GM19099 (cell line): ENCODE results near the gene HBA2.

Experiments
- POLR2A ChIP-seq: IDR thresholded peaks from 3 replicates; pipeline ENCODE4 v1.6.1; 2011; ENCODE audit warnings: low read depth; ENCODE audit not compliant: insufficient read length; ENCODE audit errors: extremely low read depth

HBA2 gene

GRCh38 chr16:154217-155030, 18.3 kb upstream of the HBA2 start:
- no peak for TF ChIP-seq POLR2A

DNA sequence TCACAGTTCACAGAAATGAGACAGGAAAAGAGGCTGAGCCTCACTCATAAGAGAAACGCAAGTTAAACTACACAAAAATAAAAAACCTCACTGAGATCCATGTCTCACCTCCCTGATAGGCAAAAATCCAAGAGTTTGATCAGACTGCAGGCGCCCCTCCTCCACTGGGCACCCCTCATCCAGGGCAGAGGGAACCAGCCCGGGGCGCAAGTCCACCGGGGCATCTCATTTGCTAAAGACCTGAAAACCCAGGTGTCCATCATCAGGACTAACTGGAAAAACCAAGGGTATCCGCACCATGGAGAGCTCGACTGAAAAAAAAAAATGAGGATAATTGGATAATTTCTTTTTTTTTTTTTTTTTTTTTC, 17.7 kb upstream of the HBA2 start:
- no peak for TF ChIP-seq POLR2A

- no peak for TF ChIP-seq POLR2A
These were observed 13.4 kb upstream of the HBA2 start for GRCh38 chr16:159136-159849.

- TF ChIP-seq POLR2A: no peak
These were observed 11.9 kb upstream of the HBA2 start for GRCh38 chr16:160691-161190.

DNA sequence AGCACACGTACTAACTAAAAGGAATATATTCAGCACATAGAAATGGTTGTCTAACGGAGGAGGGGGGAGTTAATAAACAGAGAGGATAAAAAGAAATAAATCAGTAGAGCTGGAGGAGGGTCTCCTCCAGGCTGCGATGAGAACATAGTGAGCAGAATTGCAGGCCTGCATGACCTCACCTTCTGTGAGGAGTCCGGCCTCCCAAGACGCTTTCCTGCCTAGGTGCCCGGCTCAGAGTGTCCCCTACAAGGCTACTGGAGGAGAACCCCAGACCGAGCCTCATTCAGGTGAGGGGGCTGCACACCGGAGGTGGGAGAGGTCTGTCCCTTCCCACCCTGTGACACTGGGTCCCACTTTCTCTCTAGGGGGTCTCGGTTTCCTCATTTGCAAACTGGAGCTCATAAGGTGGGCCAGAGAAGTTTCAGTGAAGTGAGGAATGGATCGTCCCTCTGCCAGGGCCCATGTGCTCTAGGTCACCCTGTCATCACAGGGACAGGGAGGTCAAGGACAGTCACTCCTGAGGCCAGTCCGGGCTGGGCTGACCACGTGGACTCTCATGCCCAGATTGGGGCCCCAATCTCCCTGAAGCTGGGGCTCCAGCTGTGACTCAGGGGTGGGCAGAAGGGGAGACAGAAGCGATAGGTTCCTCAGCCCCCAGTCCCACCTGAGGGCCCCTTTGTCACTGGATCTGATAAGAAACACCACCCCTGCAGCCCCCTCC, 10.2 kb upstream of the HBA2 start:
- no peak for TF ChIP-seq POLR2A

DNA sequence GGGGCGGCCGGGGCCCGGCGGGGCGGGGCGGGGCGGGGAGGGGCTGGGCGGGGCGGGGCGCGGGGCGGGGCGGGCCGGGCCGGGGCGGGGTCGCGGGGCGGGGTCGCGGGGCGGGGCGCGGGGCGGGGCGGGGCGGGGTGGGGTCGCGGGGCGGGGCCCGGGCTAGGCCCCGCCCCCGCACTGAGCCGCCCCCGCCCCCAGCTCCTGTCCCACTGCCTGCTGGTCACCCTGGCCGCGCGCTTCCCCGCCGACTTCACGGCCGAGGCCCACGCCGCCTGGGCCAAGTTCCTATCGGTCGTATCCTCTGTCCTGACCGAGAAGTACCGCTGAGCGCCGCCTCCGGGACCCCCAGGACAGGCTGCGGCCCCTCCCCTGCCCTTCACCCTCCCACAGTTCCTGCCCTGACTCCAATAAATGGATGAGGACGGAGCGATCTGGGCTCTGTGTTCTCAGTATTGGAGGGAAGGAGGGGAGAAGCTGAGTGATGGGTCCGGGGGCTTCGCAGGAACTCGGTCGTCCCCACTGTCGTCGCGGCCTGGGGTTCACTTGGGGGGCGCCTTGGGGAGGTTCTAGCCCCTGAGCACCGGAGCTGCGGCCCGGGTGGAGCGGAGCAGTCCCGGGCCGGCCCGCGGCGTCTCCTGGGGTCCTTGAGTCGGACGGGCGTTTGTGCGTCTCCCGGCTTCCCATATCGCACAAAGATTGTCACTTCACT, 7.7 kb upstream of the HBA2 start:
- TF ChIP-seq POLR2A: no peak

DNA sequence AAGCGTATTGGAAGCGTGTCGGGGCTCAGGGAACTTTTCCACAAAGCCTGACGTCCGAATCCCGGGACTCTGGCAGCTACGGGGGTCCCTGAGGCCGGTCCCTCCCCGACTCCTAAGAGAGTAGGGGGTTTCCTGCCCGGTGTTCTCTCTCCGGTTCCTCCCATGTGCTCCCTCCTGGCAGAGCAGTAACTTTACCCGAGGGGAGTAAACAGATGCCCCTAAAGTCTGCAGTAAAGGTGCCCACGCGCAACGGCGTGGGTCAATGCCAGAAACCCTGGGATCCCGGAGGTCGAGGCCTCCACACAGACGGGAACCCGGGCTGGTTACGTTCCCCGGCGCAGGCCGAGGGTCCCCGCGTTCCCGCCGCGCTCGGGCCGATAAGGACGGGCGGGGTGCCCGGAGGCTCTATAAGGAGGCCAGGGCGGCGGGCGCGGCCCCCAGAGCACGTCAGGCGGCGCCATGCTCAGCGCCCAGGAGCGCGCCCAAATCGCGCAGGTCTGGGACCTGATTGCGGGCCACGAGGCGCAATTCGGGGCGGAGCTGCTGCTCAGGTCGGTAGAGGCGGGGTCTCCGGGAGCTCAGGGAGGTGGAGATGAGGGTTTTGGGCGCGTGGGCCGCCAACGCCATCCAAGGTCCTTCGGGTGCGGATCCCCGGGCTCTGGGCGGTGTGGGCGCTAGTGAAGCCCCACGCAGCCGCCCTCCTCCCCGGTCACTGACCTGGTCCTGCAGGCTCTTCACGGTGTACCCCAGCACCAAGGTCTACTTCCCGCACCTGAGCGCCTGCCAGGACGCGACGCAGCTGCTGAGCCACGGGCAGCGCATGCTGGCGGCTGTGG, 6.9 kb upstream of the HBA2 start, which contains the start of gene HBM:
Gene HBM, plus strand, starts transcription at position 440 of the 836 bp plus-strand sequence. Its CDS starts 20 bp downstream, at position 460.
- TF ChIP-seq POLR2A: no peak

GRCh38 chr16:166375-167121, 6.1 kb upstream of the HBA2 start:
- TF ChIP-seq POLR2A: no peak

- TF ChIP-seq POLR2A: no peak
These were observed 5.5 kb upstream of the HBA2 start for GRCh38 chr16:167122-167690.

DNA sequence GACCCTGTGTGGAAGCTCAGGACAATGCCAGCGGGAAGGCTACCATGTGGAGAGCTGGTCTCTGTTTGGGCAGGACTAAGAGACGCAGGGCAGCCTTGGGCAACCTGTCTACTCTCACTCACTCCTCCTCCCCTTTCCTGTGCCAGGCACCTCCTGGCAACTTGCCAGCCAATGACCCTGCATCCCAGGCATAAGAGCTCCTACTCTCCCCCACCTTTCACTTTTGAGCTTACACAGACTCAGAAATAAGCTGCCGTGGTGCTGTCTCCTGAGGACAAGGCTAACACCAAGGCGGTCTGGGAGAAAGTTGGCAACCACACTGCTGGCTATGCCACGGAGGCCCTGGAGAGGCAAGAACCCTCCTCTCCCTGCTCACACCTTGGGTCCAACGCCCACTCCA, 4.3 kb upstream of the HBA2 start:
- TF ChIP-seq POLR2A: no peak

DNA sequence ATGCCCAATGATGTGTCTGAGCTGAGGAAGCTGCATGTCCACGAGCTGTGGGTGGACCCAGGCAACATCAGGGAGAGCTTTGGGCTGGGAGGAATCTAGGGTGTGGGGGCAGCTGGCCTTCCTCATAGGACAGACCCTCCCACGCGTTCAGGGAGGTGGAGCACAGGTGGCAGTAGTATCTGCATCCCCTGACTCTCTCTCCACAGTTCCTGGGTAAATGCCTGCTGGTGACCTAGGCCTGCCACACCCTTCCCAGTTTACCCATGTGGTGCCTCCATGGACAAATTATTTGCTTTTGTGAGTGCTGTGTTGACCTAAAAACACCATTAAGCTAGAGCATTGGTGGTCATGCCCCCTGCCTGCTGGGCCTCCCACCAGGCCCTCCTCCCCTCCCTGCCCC, 3.7 kb upstream of the HBA2 start:
- no peak for TF ChIP-seq POLR2A

DNA sequence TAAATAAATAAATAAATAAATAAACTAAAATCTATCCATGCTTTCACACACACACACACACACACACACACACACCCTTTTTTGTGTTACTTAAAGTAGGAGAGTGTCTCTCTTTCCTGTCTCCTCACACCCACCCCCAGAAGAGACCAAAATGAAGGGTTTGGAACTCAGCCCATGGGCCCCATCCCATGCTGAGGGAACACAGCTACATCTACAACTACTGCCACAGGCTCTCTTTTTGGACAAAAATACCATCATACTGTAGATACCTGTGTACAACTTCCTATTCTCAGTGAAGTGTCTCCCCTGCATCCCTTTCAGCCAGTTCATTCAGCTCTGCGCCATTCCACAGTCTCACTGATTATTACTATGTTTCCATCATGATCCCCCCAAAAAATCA, 1.9 kb upstream of the HBA2 start:
- TF ChIP-seq POLR2A: no peak
